Adrenal gland (tissue), 5 donors: Measurements from ENCODE around the gene DUSP16.

Experiments
- CTCF ChIP-seq, 6 experiments: fragments of 450-650 bp in 4 of 6; fragments of 200-600 bp in 2 of 6; sonication (generic) in 1 of 6; IDR thresholded peaks; 1 replicate in 5 of 6; 2 replicates in 1 of 6; pipeline versions ENCODE4 v1.5.1 to v1.8.0; 2016 to 2021; ENCODE audit warnings: antibody characterized with exemption in 6 of 6, mild to moderate bottlenecking in 2 of 6, moderate library complexity in 1 of 6
- POLR2A ChIP-seq, 2 donors: fragments of 450-650 bp; IDR thresholded peaks; one replicate each; pipeline ENCODE4 v1.6.1; 2017; ENCODE audit warnings: antibody characterized with exemption in 2 of 2, mild to moderate bottlenecking in 2 of 2, moderate library complexity in 1 of 2
- donor health status: DM: no; HTN: no; CAD: no.

GRCh38 chr12:12508612-12509011 lies 54.1 kb downstream of the DUSP16 start:
- no peak for TF ChIP-seq CTCF (IDR thresholded peaks at IDR 0.05)
- no peak for TF ChIP-seq POLR2A (IDR thresholded peaks at IDR 0.05)
